GM18505 (cell line): ENCODE measurements around the gene PTHLH.

Experiments used
- ATAC-seq: cut with Tn5 transposase; IDR thresholded peaks from one replicate; pipeline ENCODE4 v1.9.1; 2021; ENCODE audit not compliant: unreplicated experiment
- POLR2A ChIP-seq: IDR thresholded peaks from 4 replicates; pipeline ENCODE4 v1.6.1; 2011; ENCODE audit warnings: borderline replicate concordance; ENCODE audit not compliant: insufficient read depth, insufficient read length; ENCODE audit errors: extremely low read depth

Gene PTHLH

DNA sequence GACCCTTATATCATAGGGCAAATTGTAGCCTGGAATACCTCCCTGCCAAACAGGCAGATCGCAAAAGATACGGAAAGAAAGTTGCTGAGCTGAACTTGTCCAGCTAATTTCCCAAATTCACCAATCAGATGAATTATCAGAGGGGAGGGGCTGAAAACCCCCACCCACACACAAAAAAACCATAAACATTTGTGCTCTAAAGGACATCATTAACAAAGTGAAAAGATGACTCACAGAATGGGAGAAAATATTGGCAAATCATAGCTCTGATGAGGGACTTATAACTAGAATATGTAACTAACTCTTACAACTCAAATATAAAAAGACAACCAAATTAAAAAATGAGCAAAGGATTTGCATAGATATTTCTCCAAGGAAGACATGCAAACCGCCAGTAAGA lies 36.3 kb downstream of the PTHLH start:
- ATAC-seq: no peak
- no peak for TF ChIP-seq POLR2A

DNA sequence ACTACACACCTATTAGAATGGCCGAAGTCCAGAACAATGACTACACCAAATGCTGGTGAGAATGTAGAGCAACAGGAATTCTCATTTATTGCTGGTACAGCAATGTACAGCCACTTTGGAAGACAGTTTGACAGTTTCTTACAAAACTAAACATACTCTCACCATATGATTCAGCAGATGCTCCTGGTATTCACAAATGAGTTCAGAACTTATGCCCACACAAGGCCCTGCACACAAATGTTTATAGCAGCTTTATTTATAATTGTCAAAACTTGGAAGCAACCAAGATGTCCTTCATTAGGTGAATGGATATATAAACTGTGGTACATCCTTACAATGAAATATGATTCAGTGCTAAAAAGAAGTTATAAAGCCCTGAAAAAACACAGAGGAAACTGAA lies 38.3 kb downstream of the PTHLH start:
- TF ChIP-seq POLR2A: no peak
- no peak for ATAC-seq

DNA sequence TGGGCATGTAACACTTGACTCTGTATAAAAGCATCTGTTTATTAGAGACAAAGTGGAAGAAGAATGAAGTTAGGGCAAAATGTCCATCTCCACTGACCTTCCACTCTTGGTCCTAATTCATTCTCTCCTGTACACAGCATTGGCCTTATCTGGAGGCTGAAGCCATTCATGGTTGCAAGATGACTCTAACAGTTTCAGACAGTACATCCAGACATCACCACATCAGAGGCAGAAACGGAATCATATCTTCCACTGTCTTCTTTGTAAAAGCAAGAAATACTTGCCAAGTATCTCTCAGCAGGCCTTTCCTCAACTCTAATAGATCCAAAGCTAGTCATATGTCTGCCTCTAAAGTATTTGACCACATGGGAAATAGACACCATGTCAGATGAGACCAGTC lies 41.1 kb downstream of the PTHLH start:
- no peak for ATAC-seq
- no peak for TF ChIP-seq POLR2A

GRCh38 chr12:27927347-27927746 lies 45.2 kb downstream of the PTHLH start:
- no peak for ATAC-seq
- no peak for TF ChIP-seq POLR2A

- ATAC-seq: no peak
- TF ChIP-seq POLR2A: no peak
These were observed 48.0 kb downstream of the PTHLH start for GRCh38 chr12:27924350-27925135.

DNA sequence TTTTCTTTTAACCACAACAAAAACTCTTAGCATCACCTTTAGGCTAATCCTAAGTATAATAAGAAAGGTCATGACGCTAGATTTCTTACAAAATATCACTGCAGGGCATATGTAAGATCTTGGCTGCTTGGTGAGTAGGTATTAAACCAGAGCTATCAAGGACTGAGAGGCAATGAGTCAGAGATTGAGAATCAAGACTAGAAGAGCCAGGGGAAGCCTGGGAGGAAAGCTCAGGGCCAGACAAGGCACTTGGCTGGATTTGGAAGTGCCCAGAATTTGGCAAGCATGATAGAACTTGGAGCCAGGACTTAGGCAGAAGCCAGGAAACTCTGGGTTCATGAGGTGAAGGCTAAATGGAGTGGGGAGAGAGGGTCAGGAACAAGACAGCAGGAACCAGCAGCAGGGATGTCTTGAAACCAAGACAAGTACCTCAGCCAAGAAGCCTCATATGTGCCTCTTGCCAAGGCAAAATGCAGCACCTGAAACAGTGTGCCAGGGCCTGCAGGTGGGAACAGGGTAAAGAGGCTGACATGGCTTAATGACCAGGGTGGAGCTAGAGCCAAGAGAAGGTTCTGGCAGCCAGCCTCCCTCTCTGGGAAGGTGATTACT lies 49.9 kb downstream of the PTHLH start:
- no peak for ATAC-seq

DNA sequence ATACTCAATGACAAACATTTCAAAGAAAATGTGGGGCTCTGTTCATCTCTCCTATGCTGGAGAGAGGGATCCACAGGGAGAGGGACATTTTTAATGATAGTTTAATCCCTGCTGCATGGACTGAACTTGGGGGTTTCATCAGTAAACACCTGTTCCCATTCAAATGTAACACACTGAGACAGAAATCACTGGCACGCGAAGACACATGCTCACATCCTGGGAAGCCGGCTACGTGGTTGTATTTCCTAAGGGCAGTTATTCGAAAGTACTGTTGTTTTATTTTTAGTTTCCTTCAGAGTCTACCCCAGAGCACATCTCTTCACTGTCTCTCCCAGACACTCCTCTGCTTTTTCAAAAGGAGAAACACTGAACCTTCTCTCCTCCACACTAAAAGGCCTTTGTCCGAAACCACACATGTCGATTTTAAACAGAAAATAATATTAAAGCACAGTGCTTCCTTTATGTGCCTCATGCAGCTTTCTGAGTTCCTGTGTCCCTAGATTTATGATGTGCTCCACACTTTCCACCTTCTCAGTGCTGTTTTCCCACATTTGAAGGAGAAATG lies 52.8 kb downstream of the PTHLH start:
- no peak for ATAC-seq

More for the DNA sequence above, 49.9 kb downstream of the PTHLH start:
- TF ChIP-seq POLR2A: no peak

GRCh38 chr12:27915536-27915935 lies 57.0 kb downstream of the PTHLH start:
- TF ChIP-seq POLR2A: no peak

More for the DNA sequence above, 52.8 kb downstream of the PTHLH start:
- TF ChIP-seq POLR2A: no peak

DNA sequence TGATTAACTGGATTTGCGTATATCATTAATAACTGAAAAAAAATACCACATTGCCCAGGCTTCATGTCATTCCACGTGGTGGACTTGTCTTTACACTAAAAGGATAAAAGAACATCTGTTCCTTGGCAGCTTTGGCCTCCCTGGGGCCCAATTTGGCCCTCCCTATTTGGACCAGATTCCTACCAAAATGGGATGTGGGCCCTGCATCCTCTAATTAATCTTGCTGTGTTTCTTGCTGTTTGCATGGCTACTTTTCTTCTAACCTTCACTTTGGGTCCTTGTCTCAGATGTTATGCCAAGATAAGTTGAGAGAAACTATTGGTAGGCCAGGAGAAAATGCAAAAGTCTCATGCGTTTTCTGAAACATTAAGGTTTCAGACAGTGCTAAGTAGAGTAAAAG lies 57.5 kb downstream of the PTHLH start:
- no peak for ATAC-seq
- no peak for TF ChIP-seq POLR2A

More at GRCh38 chr12:27915536-27915935, 57.0 kb downstream of the PTHLH start:
- ATAC-seq: no peak

DNA sequence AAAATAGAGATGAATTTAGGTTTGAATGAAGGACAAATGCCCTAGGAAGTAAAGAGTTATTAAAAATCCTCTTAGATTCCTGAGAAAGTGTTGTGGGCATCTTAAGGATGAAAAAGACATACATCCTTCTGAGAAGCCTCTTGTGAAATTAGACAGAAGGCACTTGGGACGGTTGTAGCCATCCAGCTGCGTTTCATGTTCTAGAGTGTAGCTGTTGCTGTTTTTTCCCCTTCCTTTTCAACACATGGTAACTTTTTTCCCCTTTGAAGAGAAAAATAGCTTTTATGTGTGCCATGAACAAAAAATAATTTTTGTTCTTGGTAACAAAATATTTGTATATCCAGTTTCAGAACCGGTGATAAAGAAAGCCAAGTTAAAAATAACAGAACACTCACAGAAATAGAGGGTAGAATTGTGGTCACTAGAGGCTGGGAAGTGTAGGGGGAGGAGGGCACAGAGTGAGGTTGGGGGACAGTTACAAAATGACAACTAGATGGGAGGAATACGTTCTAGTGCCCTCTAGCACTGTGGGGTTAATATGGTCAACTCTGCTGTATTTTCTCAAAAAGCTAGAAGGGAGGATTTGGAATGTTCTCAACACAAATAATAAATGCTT lies 58.4 kb downstream of the PTHLH start:
- no peak for TF ChIP-seq POLR2A
- no peak for ATAC-seq

GRCh38 chr12:27911397-27911796 lies 61.1 kb downstream of the PTHLH start:
- no peak for TF ChIP-seq POLR2A
- ATAC-seq: no peak
